Measurements from ENCODE around the gene CA10.

DNA sequence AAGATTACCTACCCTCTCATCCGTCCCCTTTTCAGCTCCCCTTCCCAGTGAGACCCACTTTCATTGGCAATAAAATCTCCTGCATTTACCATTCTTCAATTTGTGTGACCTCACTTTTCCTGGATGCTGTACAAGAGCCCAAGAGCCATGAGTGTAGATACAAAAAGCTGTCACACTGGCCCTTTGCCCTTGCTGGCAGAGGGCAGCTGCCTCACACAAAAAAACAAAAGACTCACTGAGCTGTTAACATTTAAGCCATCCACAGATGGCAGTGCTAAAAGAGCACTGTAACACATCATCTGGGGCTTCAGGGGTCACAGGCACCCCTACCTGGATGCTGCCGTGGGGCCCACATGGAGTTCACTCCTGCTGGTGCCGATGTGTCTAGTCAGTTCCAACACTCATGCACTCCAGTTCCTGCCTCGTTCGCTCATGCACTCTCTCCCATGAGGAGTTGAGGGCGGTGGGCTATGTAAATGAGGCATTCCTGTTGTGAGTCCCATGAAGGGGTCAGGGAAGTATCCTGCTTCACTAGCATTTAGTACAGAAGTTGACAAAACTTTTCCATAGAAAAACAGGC, 123.1 kb downstream of the CA10 start:
- TF ChIP-seq, protein P1, sequence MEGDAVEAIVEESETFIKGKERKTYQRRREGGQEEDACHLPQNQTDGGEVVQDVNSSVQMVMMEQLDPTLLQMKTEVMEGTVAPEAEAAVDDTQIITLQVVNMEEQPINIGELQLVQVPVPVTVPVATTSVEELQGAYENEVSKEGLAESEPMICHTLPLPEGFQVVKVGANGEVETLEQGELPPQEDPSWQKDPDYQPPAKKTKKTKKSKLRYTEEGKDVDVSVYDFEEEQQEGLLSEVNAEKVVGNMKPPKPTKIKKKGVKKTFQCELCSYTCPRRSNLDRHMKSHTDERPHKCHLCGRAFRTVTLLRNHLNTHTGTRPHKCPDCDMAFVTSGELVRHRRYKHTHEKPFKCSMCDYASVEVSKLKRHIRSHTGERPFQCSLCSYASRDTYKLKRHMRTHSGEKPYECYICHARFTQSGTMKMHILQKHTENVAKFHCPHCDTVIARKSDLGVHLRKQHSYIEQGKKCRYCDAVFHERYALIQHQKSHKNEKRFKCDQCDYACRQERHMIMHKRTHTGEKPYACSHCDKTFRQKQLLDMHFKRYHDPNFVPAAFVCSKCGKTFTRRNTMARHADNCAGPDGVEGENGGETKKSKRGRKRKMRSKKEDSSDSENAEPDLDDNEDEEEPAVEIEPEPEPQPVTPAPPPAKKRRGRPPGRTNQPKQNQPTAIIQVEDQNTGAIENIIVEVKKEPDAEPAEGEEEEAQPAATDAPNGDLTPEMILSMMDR (IDR thresholded peaks at IDR 0.05): no peak
- TF ChIP-seq EP300 (IDR thresholded peaks at IDR 0.05) (no peak), POLR2AphosphoS5 (IDR thresholded peaks at IDR 0.05) (no peak), POLR2A (IDR thresholded peaks at IDR 0.05) (no peak)

All from sigmoid colon (tissue), 4 donors.